Measurements from ENCODE around the gene CRPPA.
"Not testable (repeated sequence)": the region's sequence is repeated elsewhere in the genome, so short reads cannot be mapped to it uniquely, and the experiment has no call there.

CRPPA gene

GRCh38 chr7:16395121-16395520 lies 26.2 kb downstream of the CRPPA start:
- DNase-seq = no peak

- DNase-seq = no peak
Measured at GRCh38 chr7:16393862-16394422, 27.4 kb downstream of the CRPPA start.

GRCh38 chr7:16392990-16393523 lies 28.3 kb downstream of the CRPPA start:
- DNase-seq = no peak

DNA sequence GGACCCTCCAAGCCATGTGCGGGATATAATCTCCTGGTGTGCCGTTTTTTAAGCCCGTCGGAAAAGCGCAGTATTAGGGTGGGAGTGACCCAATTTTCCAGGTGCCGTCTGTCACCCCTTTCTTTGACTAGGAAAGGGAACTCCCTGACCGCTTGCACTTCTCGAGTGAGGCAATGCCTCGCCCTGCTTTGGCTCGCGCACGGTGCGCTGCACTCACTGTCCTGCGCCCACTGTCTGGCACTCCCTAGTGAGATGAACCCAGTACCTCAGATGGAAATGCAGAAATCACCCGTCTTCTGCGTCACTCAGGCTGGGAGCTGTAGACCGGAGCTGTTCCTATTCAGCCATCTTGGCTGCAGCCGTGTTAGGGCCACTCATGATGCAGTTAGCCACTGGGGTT lies 37.6 kb downstream of the CRPPA start:
- DNase-seq = not testable (repeated sequence)

GRCh38 chr7:16383103-16383502 lies 38.2 kb downstream of the CRPPA start:
- DNase-seq = not testable (repeated sequence)

Data from NCI-H187 treated with DMSO at 0.1 percent for 48 hours (cell line).